SU-DHL-6 (cell line): ENCODE results near the gene HYAL1.

Source experiments
- CTCF ChIP-seq: fragments of 200-600 bp; sonication (generic); IDR thresholded peaks from one replicate; pipeline ENCODE4 v1.5.1; 2017; ENCODE audit warnings: antibody characterized with exemption, mild to moderate bottlenecking, low read length, moderate library complexity; ENCODE audit not compliant: insufficient read depth, poor library complexity, severe bottlenecking
- EZH2phosphoT487 ChIP-seq: fragments of 200-600 bp; sonication (generic), shearing (Covaris generic); conservative IDR thresholded peaks from 2 replicates; pipeline ENCODE4 v1.6.1; 2018; ENCODE audit warnings: mild to moderate bottlenecking, antibody characterized with exemption, low read length, moderate library complexity, mixed read lengths

GRCh38 chr3:50341537-50341936 is 38.2 kb upstream of the HYAL1 start:
- TF ChIP-seq CTCF: no peak
- TF ChIP-seq EZH2phosphoT487: no peak
